Fibroblast of lung (primary cell): ENCODE results near the gene ATP23. TPM values are rescaled to one million over a fixed set of nuclear protein-coding genes. Genes with fewer than 3 reads are reported as not detected.
A peak's percentile ranks its signal among the peaks of the same experiment; 100 is the strongest.

Experiments
- DNase-seq, 2 donors: peaks; one replicate each; pipeline versions ENCODE4 v3.0.0 to v3.0.0-alpha.2; 2010; ENCODE audit warnings: low read depth in 2 of 2
- H2AFZ ChIP-seq: 2 replicates; pipeline ENCODE4 v1.5.1; 2012; ENCODE audit warnings: low read length, control low read depth, inconsistent platforms
- H3K27ac ChIP-seq: 2 replicates; pipeline ENCODE4 v1.5.1; 2011; ENCODE audit warnings: low read length, control low read depth; ENCODE audit not compliant: insufficient read depth
- H3K27me3 ChIP-seq: 2 replicates; pipeline ENCODE4 v1.5.1; 2011; ENCODE audit warnings: mild to moderate bottlenecking, low read length; ENCODE audit not compliant: control insufficient read depth, insufficient read depth
- H3K36me3 ChIP-seq: 2 replicates; pipeline ENCODE4 v1.5.1; 2011; ENCODE audit warnings: low read length; ENCODE audit not compliant: control insufficient read depth, insufficient read depth
- H3K4me1 ChIP-seq: 2 replicates; pipeline ENCODE4 v1.5.1; 2011; ENCODE audit warnings: low read length; ENCODE audit not compliant: control insufficient read depth, insufficient read depth; ENCODE audit errors: extremely low read depth
- H3K4me2 ChIP-seq: 2 replicates; pipeline ENCODE4 v1.5.1; 2011; ENCODE audit warnings: low read length, control low read depth; ENCODE audit not compliant: insufficient read depth; ENCODE audit errors: extremely low read depth
- H3K4me3 ChIP-seq, 4 experiments: fragments of 200-600 bp in 1 of 4; sonication (generic) in 1 of 4; replicated peaks in 1 of 4; 2 replicates each; pipeline ENCODE4 v1.5.1; 2011 to 2016; ENCODE audit warnings: low read length in 4 of 4, low read depth in 3 of 4, mild to moderate bottlenecking in 3 of 4, control low read depth in 2 of 4, inconsistent platforms in 1 of 4, mixed read lengths in 1 of 4; ENCODE audit not compliant: insufficient read depth in 1 of 4; ENCODE audit errors: control extremely low read depth in 1 of 4
- H3K79me2 ChIP-seq: 2 replicates; pipeline ENCODE4 v1.5.1; 2012; ENCODE audit warnings: mild to moderate bottlenecking, low read length, inconsistent platforms; ENCODE audit not compliant: control insufficient read depth, insufficient read depth
- H3K9ac ChIP-seq: 2 replicates; pipeline ENCODE4 v1.5.1; 2011; ENCODE audit warnings: mild to moderate bottlenecking, low read length, control low read depth; ENCODE audit not compliant: insufficient read depth
- H3K9me3 ChIP-seq: 2 replicates; pipeline ENCODE4 v1.5.1; 2012; ENCODE audit warnings: low read depth, low read length; ENCODE audit not compliant: control insufficient read depth, insufficient read depth
- H4K20me1 ChIP-seq: 2 replicates; pipeline ENCODE4 v1.5.1; 2011; ENCODE audit warnings: low read length; ENCODE audit not compliant: control insufficient read depth, insufficient read depth; ENCODE audit errors: extremely low read depth
- EZH2 ChIP-seq: IDR thresholded peaks from 2 replicates; pipeline ENCODE4 v1.5.1; 2012; ENCODE audit warnings: low read length, control low read depth, mild to moderate bottlenecking; ENCODE audit errors: missing control alignments
- polyA plus RNA-seq, 2 donors: library from polyadenylated mRNA; depleted of rRNA in 1 of 2; stranded (reverse) in 1 of 2; unstranded in 1 of 2; fragments of >200 nt; gene quantifications; 2 replicates each; pipeline ENCODE4 v1.2.1, GENCODE V29; 2011 to 2012; ENCODE audit warnings: missing spikeins in 1 of 2
- total RNA-seq: library from RNA; depleted of rRNA; stranded (reverse); fragments of >200 nt; gene quantifications from 2 replicates; pipeline ENCODE4 v1.2.1, GENCODE V29; 2014
- TF ChIP-seq, protein P1 (sequence below), 2 donors: IDR thresholded peaks in 1 of 2; conservative IDR thresholded peaks in 1 of 2; 1 replicate in 1 of 2; 2 replicates in 1 of 2; pipeline ENCODE4 v1.5.1; 2011 to 2012; ENCODE audit warnings: low read length in 2 of 2, control low read depth in 1 of 2, inconsistent platforms in 1 of 2, low read depth in 1 of 2, mild to moderate bottlenecking in 1 of 2

Gene ATP23
- total and polyA plus RNA-seq, 2 donors (not counting 1 experiment from before 2014, with no cell fraction given), result 4.8 to 9.4 TPM

DNA sequence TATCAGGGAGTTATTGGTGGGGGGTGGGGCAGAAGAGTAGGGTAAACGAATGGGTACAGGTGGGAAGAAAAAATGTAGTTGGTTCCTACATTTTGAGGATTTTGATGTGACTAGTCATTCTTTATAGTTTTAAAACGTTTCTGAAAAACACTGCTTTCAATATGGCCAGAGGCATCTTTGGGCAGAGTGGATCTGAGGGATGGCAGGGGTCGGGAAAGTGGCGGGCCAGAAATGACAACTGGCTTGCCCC is 527 bp upstream of the ATP23 start:
- no peaks in the 10 kb centered on the region for H4K20me1 ChIP-seq
- peak overlapping the region; percentile 63 to 77 (median 75) for H3K4me3 ChIP-seq
- peak overlapping the region; percentile 69 for H3K9ac ChIP-seq
- no peaks in the 10 kb centered on the region for H3K27me3 ChIP-seq
- no peaks in the 10 kb centered on the region for H3K79me2 ChIP-seq
- TF ChIP-seq EZH2, result no peak
- TF ChIP-seq, protein P1, sequence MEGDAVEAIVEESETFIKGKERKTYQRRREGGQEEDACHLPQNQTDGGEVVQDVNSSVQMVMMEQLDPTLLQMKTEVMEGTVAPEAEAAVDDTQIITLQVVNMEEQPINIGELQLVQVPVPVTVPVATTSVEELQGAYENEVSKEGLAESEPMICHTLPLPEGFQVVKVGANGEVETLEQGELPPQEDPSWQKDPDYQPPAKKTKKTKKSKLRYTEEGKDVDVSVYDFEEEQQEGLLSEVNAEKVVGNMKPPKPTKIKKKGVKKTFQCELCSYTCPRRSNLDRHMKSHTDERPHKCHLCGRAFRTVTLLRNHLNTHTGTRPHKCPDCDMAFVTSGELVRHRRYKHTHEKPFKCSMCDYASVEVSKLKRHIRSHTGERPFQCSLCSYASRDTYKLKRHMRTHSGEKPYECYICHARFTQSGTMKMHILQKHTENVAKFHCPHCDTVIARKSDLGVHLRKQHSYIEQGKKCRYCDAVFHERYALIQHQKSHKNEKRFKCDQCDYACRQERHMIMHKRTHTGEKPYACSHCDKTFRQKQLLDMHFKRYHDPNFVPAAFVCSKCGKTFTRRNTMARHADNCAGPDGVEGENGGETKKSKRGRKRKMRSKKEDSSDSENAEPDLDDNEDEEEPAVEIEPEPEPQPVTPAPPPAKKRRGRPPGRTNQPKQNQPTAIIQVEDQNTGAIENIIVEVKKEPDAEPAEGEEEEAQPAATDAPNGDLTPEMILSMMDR (conservative IDR thresholded peaks at IDR 0.05 in 1 of 2, IDR thresholded peaks at IDR 0.05 in 1 of 2; ENCODE audit: low read depth in 1 of 2, low read length in 2 of 2), result no peak
- H2AFZ ChIP-seq, result peak overlapping the region; percentile 100
- H3K27ac ChIP-seq, result peak overlapping the region; percentile 78
- H3K4me1 ChIP-seq, result peaks cover 4% of the 10 kb centered on the region
- H3K4me2 ChIP-seq, result peak overlapping the region; percentile 100
- no peaks in the 10 kb centered on the region for H3K9me3 ChIP-seq
- no peak for DNase-seq
- H3K36me3 ChIP-seq, result no peaks in the 10 kb centered on the region

DNA sequence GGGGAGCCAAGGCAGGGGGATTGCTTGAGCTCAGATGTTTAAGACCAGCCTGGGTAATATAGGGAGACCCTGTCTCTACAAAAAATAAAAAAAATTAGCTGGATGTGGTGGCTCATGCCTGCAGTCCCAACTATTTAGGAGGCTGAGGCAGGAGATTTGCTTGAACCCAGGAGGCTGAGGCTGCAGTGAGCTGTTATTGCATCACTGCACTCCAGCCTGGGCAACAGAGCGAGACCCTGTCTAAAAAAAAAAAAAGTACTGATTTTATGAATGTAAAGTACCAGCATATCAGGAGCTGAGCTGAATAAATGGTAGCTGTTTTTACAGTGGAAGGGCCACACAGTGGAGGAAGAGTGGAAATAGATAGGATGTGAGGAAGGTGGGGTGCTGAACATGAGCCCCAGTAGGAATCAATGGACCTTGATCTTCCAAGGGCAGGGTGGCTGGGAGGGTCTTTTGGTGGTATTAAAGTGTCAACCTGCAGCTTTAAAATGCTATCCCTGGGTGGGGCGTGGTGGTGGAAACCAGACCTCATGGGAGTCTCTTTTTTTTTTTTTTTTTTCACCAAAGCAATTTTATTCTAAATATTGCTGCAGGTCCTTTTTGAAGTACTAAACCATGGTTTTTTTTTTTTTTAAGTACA is 2.2 kb downstream of the ATP23 start:
- no peak for DNase-seq
- no peak overlapping the region for H3K4me2 ChIP-seq
- no peak overlapping the region for H3K9ac ChIP-seq
- TF ChIP-seq, protein P1 (conservative IDR thresholded peaks at IDR 0.05 in 1 of 2, IDR thresholded peaks at IDR 0.05 in 1 of 2; ENCODE audit: low read depth in 1 of 2, low read length in 2 of 2), result no peak
- TF ChIP-seq EZH2, result no peak
- H3K9me3 ChIP-seq, result no peaks in the 10 kb centered on the region
- H4K20me1 ChIP-seq, result no peaks in the 10 kb centered on the region
- H2AFZ ChIP-seq, result no peak overlapping the region
- H3K27me3 ChIP-seq, result no peaks in the 10 kb centered on the region
- H3K79me2 ChIP-seq, result no peaks in the 10 kb centered on the region
- peaks cover 4% of the 10 kb centered on the region for H3K4me1 ChIP-seq
- no peak overlapping the region for H3K4me3 ChIP-seq
- H3K36me3 ChIP-seq, result no peaks in the 10 kb centered on the region
- H3K27ac ChIP-seq, result no peak overlapping the region

DNA sequence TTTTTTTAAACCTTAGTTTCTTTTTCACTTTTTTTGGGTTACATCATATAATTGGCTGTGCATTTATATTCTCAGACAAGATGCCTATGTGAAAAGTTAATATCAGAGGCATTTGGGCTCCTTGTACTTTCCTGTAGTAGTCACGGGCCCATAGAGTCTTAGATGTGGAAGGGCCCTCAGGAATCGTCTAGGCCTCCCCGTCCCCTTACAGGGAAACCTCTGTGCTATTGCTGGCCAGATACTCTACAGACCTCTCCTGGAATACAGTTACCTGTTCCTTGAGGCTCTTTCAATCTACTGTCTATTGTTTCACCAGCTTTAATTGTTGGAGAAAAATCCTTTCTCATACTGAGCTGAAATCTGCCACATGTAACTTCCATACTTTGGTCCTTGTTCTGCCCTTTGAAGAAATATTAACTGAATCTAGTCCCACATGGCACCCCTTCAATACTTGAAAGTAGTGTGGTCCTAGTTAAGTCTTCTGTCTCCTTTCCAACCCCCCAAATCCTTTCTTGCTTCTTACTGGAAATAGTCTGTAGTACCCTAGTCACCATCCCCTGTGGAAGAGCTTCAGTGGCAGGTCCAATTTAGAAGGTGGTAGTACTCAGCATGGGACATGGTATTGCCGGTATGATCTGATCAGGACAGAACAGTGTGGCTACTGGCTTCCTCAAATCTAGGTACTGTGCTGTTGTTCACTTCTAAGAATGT is 3.1 kb downstream of the ATP23 start:
- no peaks in the 10 kb centered on the region for H3K36me3 ChIP-seq
- no peaks in the 10 kb centered on the region for H3K9me3 ChIP-seq
- no peaks in the 10 kb centered on the region for H3K79me2 ChIP-seq
- no peak overlapping the region for H2AFZ ChIP-seq
- H3K4me3 ChIP-seq, result no peak overlapping the region
- DNase-seq, result no peak
- no peak overlapping the region for H3K27ac ChIP-seq
- H3K27me3 ChIP-seq, result no peaks in the 10 kb centered on the region
- H4K20me1 ChIP-seq, result no peaks in the 10 kb centered on the region
- H3K9ac ChIP-seq, result no peak overlapping the region
- no peak overlapping the region for H3K4me2 ChIP-seq
- no peak for TF ChIP-seq EZH2
- TF ChIP-seq, protein P1 (conservative IDR thresholded peaks at IDR 0.05 in 1 of 2, IDR thresholded peaks at IDR 0.05 in 1 of 2; ENCODE audit: low read depth in 1 of 2, low read length in 2 of 2), result no peak
- peaks cover 4% of the 10 kb centered on the region for H3K4me1 ChIP-seq
